ENCODE results near the gene RREB1. TPM values are rescaled to one million over a fixed set of nuclear protein-coding genes. Genes with fewer than 3 reads are reported as not detected.

RREB1 gene
- total and polyA plus RNA-seq, 7 donors: 6.0 to 31.9 (median 20.7) TPM

DNA sequence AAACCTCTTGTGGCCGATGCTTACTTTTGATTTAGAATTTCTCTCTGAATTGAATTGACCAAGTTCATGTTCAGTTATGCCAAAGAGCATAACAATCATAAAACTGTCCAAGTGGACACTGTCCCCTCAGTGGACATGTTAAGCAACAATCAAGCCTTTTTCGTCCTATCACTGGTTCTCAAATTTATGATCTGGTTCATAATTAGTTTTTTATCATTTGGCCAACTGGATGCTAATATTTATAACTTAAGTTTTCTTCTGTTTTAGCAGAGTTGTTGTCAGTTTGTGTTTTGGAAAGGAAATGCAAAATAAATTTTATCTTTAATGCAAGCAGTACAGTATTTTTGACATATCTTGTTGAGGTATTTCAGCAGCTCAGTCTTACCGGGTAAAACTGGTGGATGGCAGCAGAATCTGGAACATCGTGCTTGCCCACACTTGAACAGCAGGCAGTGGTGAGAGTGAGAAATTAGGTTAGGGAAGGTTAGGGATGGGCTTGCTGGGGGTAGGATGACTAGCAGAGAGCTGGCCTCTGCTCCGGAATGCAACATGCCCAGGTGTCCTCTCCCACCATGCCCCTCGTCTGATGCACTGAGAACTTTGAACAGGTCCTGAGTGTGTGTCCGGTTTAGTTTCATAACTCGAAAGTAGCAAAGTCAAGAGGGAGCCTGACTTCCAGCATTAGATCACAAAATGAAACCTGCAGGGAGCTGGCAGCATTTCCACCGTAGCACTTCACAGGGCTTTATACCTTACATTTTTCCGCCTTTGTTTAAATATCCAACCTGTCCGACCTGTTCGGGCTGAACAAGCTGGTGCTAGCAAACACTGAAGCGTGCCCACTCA lies 93.1 kb downstream of the RREB1 start:
- intact Hi-C loops (cut with DNase I): no loop called here
- peaks cover 0 to 25% (median 16%) of the 10 kb centered on the region in 4 donors for H3K36me3 ChIP-seq
- DNase-seq: no peak
- peak overlapping the region in 2 of 4 donors; percentile 17 to 23 for H3K27ac ChIP-seq
- H3K4me1 ChIP-seq: peaks cover 0 to 2% (median 2%) of the 10 kb centered on the region in 4 donors
- no peaks in the 10 kb centered on the region for H3K9me3 ChIP-seq
- 30 to 78% methylated on average over 13 of the region's 13 CpGs for WGBS, 2 donors
- H3K27me3 ChIP-seq: no peaks in the 10 kb centered on the region
- H3K4me3 ChIP-seq: no peak overlapping the region
- no peak for TF ChIP-seq POLR2AphosphoS5 (IDR thresholded peaks at IDR 0.05)
- TF ChIP-seq EP300 (IDR thresholded peaks at IDR 0.05): no peak

DNA sequence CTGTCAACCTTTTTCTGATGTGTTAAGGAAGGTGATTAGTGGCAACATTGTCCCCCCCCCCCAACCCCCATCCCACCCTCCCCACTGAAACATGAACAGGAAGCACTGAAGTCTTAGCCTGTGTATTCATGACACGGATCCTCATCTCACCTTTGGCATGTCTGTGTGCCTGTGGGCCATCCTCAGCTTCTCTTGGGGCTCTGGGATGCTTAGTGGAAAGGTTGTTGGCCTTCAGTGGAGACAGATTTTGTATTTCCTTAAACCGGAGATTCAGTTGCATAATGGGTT lies 93.6 kb downstream of the RREB1 start:
- TF ChIP-seq, protein P1, sequence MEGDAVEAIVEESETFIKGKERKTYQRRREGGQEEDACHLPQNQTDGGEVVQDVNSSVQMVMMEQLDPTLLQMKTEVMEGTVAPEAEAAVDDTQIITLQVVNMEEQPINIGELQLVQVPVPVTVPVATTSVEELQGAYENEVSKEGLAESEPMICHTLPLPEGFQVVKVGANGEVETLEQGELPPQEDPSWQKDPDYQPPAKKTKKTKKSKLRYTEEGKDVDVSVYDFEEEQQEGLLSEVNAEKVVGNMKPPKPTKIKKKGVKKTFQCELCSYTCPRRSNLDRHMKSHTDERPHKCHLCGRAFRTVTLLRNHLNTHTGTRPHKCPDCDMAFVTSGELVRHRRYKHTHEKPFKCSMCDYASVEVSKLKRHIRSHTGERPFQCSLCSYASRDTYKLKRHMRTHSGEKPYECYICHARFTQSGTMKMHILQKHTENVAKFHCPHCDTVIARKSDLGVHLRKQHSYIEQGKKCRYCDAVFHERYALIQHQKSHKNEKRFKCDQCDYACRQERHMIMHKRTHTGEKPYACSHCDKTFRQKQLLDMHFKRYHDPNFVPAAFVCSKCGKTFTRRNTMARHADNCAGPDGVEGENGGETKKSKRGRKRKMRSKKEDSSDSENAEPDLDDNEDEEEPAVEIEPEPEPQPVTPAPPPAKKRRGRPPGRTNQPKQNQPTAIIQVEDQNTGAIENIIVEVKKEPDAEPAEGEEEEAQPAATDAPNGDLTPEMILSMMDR (IDR thresholded peaks at IDR 0.05): no peak
- no peak for TF ChIP-seq EP300 (IDR thresholded peaks at IDR 0.05)
- TF ChIP-seq POLR2AphosphoS5 (IDR thresholded peaks at IDR 0.05): no peak
- TF ChIP-seq POLR2A (IDR thresholded peaks at IDR 0.05): no peak
- H3K4me3 ChIP-seq: no peak overlapping the region
- intact Hi-C loops (cut with DNase I): no loop called here
- H3K27ac ChIP-seq: peak overlapping the region in 2 of 4 donors; percentile 30
- no peak for DNase-seq
- peaks cover 0 to 25% (median 16%) of the 10 kb centered on the region in 4 donors for H3K36me3 ChIP-seq
- no peaks in the 10 kb centered on the region for H3K9me3 ChIP-seq
- no peaks in the 10 kb centered on the region for H3K4me1 ChIP-seq
- H3K27me3 ChIP-seq: no peaks in the 10 kb centered on the region
- WGBS, 2 donors: 16 to 55% methylated on average over 2 of the region's 2 CpGs

DNA sequence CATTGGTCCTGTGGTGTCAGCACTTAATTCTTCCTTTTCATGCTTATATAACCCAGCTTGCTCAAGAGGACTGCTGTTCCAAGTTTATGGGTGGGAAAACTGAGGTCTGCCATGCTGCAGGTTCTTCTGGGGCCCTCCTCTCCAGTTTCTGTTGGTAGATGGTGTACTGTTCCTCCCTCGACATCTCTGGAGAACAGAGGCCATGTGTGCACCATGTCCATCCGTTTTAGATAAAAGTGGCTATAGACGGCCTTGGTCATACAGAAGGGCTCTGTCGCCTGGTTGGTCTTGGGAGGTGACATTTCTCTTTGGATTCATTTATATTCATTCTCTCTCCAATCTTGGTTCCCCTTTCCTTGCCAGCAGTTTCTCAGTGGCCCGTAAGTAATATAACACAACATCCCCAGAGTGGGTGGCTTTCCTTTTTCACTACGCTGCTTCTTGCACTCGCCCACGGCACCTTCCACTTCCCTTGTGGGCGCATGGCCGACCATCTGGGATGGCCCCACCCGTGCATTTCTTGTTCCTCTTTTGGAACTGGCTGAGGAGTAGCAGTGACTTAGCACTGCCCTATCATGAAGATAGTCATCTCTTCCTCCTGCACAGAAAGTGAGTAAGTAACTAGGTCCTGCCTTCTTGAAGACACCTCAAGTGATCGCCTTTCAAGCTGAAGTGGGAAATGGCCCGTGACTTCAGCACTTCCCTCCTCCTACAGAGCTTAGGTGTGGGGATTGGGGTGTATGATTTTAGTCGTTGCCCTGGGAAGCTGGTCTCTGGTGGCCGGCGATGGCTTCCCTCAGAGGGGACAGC lies 94.2 kb downstream of the RREB1 start:
- Histone ChIP-seq H3K9me3 (no peaks in the 10 kb centered on the region), H3K27ac (peak overlapping the region in 2 of 4 donors; percentile 30), H3K4me1 (no peaks in the 10 kb centered on the region), H3K27me3 (no peaks in the 10 kb centered on the region), H3K36me3 (peaks cover 0 to 25% (median 16%) of the 10 kb centered on the region in 4 donors), H3K4me3 (no peak overlapping the region)
- TF ChIP-seq EP300 (IDR thresholded peaks at IDR 0.05) (no peak), POLR2A (IDR thresholded peaks at IDR 0.05) (no peak), POLR2AphosphoS5 (IDR thresholded peaks at IDR 0.05) (no peak)
- TF ChIP-seq, protein P1 (IDR thresholded peaks at IDR 0.05): no peak
- DNase-seq: no peak
- intact Hi-C loops (cut with DNase I): no loop called here
- WGBS, 2 donors: 57 to 80% methylated on average over 16 of the region's 16 CpGs

DNA sequence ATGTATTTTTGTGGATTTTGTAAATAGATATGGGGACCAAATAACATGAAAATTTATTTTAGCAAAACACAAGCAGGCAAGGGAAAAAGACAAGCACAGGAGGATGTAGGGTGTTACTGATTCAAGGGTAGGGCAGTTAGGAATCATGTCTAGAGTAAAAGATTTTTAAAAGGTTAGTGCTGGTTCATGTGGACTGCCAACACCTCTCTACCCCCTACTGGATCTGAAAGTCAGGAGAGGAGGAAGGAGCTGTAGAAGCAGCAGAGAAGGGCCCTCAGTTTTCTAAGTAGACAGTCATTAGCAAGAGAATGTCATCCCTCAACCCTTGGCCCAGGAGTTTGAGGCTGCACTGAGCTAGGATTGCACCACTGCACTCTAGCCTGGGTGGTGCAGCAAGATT lies 95.2 kb downstream of the RREB1 start:
- no peak for DNase-seq
- H3K9me3 ChIP-seq: no peaks in the 10 kb centered on the region
- H3K27ac ChIP-seq: no peak overlapping the region
- H3K27me3 ChIP-seq: no peaks in the 10 kb centered on the region
- H3K4me3 ChIP-seq: no peak overlapping the region
- intact Hi-C loops (cut with DNase I): no loop called here
- TF ChIP-seq, protein P1 (IDR thresholded peaks at IDR 0.05): no peak
- TF ChIP-seq POLR2AphosphoS5 (IDR thresholded peaks at IDR 0.05): no peak
- no peak for TF ChIP-seq EP300 (IDR thresholded peaks at IDR 0.05)
- no peak for TF ChIP-seq POLR2A (IDR thresholded peaks at IDR 0.05)
- no peaks in the 10 kb centered on the region for H3K4me1 ChIP-seq
- H3K36me3 ChIP-seq: peaks cover 0 to 25% (median 14%) of the 10 kb centered on the region in 4 donors

DNA sequence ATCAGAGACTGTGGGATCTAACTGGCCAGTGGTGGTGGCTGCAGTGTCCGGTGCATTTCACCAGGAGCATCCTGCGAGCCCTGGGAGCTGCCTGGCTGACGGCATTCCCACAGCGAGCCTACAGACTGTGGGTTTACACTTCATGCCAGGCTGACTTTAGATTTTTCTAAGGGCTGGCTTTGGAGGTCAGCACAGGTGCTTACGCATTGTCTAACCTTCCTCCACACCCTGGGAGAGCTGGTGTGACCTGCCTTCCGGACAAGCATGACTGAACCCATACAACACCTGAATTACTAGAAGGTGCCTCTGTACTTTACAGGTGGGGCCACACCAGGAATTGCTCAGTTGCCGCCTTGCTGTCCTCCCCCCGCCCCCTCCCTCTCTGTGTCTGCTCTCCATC lies 96.2 kb downstream of the RREB1 start:
- DNase-seq: no peak
- H3K27ac ChIP-seq: no peak overlapping the region
- intact Hi-C loops (cut with DNase I): no loop called here
- TF ChIP-seq, protein P1 (IDR thresholded peaks at IDR 0.05): no peak
- TF ChIP-seq POLR2AphosphoS5 (IDR thresholded peaks at IDR 0.05) (no peak), POLR2A (IDR thresholded peaks at IDR 0.05) (no peak), EP300 (IDR thresholded peaks at IDR 0.05) (no peak)
- peaks cover 0 to 21% (median 12%) of the 10 kb centered on the region in 4 donors for H3K36me3 ChIP-seq
- H3K27me3 ChIP-seq: no peaks in the 10 kb centered on the region
- 86 to 93% methylated on average over 8 of the region's 8 CpGs for WGBS, 2 donors
- H3K4me3 ChIP-seq: no peak overlapping the region
- no peaks in the 10 kb centered on the region for H3K4me1 ChIP-seq
- no peaks in the 10 kb centered on the region for H3K9me3 ChIP-seq

Data from sigmoid colon (tissue), 7 donors.